Right ventricle myocardium inferior (tissue), 1 donor: ENCODE data around the gene PCBP2. TPM values are rescaled to one million over a fixed set of nuclear protein-coding genes. Genes with fewer than 3 reads are reported as not detected.
A peak's percentile ranks its signal among the peaks of the same experiment; 100 is the strongest.
"Not testable (repeated sequence)": the region's sequence is repeated elsewhere in the genome, so short reads cannot be mapped to it uniquely, and the experiment has no call there.

ENCODE experiments used
- ATAC-seq: fragments of 200-7000 bp; cut with Tn5 transposase; one replicate; pipeline ENCODE4 v1.9.1; 2020; ENCODE audit warnings: mild to moderate bottlenecking, moderate library complexity
- DNase-seq: peaks from one replicate; pipeline ENCODE4 v3.0.0; 2021; ENCODE audit errors: missing footprints
- intact Hi-C: fragments of 100-400 bp; cut with DNase I; formaldehyde crosslinking; loops from one replicate; pipeline ENCODE4 v1.11.0; 2022
- total RNA-seq: library from RNA; stranded (reverse); fragmentation: NEBNext Ultra II Directional; extraction: Animal tissue kit (Norgen Biotek cat#: 25700); gene quantifications from one replicate; pipeline ENCODE4 v1.2.1, GENCODE V29; 2021
- donor health status: DM: no; HTN: yes; CAD: no; lungs with severe emphysema.

Gene PCBP2
- total RNA-seq, 1 donor from 2014 or later = 494 TPM

DNA sequence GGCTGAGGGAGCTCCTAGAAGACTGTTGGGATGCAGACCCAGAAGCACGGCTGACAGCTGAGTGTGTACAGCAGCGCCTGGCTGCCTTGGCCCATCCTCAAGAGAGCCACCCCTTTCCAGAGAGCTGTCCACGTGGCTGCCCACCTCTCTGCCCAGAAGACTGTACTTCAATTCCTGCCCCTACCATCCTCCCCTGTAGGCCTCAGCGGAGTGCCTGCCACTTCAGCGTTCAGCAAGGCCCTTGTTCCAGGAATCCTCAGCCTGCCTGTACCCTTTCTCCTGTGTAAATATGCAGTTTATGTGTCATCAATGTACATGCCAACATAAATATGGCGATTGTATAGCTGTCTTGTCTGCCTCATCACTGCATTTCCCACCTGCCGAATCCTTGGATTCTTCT lies 20.7 kb upstream of the PCBP2 start:
- DNase-seq (no peak), ATAC-seq (no peak)
- intact Hi-C loops = no loop called here

DNA sequence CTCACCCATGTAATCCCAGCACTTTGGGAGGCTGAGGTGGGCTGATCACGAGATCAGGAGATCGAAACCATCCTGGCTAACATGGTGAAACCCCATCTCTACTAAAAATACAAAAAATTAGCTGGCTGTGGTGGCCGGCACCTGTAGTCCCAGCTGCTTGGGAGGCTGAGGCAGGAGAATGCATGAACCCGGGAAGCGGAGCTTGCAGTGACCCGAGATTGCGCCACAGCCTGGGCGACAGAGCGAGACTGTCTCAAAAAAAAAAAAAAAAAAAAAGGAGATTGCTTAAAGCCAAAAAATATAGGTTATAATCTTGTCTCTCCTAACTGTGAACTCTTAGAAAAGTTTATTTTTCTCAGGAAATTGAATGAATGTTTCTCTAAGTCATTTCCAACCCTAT lies 16.6 kb upstream of the PCBP2 start:
- ATAC-seq, intact Hi-C loops, DNase-seq: not testable (repeated sequence)

DNA sequence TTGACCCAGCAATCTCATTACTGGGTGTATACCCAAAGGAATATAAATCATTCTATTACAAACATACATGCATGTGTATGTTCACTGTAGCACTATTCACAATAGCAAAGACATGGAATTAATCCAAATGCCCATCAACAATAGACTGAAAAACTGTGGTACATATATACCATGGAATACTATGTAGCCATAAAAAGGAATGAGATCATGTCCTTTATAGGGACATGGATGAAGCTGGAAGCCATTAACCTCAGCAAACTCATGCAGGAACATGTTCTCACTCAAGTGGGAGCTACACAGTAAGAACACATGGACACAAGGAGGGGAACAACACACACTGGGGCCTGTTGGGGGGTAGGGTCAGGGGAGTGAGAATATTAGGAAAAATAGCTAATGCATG lies 12.3 kb upstream of the PCBP2 start:
- DNase-seq, intact Hi-C loops, ATAC-seq: not testable (repeated sequence)

DNA sequence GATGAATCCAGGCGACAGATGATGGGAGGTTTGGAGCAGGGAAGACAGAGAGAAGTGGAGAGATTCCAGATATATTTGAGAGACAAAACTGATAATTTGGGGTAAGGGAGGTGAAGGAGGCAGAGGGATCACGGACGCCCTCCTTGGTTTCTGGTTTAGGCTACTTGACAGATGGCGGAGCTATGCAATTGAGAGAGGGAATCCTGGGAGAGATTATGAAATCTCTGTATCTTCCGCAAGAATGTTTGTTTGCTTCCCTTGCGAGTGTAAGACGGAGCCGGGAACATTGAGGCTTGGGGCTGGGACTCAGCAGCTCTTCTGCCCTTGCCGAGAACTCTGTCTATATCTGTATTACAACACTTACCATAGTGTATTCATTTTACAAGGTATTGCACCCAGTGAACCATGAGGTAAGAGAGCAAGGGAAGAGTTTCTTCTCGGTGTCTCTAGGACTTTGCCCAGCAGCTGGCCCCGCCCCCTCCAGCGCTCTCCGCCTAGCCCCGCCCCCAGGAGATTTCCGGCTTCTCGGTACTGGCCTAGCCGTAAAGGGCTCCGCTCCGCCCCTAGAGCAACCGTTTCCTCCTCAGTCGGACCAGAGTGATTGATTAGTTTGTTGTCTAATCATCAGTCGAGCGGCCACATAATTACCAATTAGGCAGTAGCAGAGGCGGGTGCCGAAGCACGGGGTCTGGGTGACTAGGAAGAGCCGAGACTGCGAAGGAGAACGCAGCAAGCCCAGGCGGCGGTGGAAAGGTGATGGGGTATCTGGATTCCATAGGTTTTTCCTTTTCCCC lies 10.7 kb upstream of the PCBP2 start, which contains the start of gene PRR13:
Gene PRR13 (plus strand): TSS at position 695 of the 794 bp plus-strand sequence. CDS start 981 bp downstream, outside the sequence.
- intact Hi-C loops = no loop called here
- DNase-seq = peak; percentile 99
- peak; percentile 99 for ATAC-seq

DNA sequence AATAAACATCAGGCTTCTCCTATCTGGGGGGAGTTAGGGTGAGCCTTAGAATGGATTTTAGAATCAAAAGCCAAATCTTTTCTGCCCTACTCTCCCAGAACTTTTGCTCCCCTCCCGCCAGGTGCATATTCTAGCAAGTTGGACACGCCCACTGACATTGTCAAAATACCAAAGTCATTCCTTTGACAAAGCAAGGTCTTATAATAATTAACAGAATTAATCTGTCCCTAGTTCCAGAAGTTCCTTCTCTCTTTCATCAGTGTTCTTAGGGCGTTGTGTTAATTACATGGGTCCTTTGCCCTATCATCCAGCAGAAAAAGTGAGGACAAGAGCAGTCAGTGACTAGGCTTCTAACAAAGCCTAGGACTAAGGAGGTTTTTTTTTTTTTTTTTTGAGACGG lies 7.9 kb upstream of the PCBP2 start:
- DNase-seq (no peak), ATAC-seq (no peak)
- intact Hi-C loops = no loop called here

DNA sequence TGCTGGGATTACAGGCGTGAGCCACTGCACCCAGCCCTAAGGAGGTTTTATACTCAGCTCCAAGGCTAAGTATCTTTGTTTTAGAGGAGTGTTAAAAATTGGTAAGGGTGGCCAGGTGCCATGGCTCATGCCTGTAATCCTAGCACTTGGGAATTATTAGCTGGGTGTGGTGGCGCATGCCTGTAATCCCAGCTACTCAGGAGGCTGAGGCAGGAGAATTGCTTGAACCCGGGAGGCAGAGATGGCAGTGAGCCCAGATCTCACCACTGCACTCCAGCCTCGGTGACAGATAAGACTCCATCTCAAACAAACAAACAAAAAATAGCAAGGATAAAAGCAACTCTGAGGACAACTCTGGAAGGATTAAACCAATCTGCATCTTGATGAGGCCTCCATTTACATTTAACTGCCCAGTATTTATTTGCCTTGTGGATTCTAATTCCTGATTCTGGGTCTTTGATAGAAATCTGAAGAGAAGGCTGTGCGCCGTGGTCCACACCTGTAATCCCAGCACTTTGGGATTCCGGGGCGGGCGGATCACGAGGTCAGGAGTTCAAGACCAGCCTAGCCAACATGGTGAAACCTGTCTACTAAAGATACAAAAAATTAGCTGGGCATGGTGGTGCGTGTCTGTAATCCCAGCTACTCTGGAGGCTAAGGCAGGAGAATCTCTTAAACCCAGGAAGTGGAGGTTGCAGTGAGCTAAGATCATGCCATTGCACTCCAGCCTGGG lies 7.1 kb upstream of the PCBP2 start:
- ATAC-seq, intact Hi-C loops, DNase-seq: not testable (repeated sequence)

DNA sequence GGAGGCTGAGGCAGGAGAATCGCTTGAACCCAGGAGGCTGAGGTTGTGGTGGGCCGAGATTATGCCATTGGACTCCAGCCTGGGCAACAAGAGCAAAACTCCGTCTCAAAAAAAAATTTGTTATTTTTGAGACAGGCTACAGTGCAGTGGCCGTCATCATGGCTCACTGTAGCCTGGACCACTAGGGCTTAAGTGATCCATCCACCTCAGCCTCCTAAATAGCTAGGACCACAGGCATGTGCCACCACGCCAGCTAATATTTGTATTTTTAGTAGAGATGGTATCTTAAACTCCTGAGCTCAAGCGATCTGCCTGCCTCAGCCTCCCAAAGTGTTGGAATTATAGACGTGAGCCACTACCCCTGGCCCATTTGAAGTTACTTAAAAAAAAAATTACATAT lies 966 bp upstream of the PCBP2 start:
- DNase-seq (no peak), ATAC-seq (no peak)
- intact Hi-C loops = loop anchor here (5.0 kb wide), 1 partner anchor 51 kb away; the partner anchor contains the start of gene TARBP2

DNA sequence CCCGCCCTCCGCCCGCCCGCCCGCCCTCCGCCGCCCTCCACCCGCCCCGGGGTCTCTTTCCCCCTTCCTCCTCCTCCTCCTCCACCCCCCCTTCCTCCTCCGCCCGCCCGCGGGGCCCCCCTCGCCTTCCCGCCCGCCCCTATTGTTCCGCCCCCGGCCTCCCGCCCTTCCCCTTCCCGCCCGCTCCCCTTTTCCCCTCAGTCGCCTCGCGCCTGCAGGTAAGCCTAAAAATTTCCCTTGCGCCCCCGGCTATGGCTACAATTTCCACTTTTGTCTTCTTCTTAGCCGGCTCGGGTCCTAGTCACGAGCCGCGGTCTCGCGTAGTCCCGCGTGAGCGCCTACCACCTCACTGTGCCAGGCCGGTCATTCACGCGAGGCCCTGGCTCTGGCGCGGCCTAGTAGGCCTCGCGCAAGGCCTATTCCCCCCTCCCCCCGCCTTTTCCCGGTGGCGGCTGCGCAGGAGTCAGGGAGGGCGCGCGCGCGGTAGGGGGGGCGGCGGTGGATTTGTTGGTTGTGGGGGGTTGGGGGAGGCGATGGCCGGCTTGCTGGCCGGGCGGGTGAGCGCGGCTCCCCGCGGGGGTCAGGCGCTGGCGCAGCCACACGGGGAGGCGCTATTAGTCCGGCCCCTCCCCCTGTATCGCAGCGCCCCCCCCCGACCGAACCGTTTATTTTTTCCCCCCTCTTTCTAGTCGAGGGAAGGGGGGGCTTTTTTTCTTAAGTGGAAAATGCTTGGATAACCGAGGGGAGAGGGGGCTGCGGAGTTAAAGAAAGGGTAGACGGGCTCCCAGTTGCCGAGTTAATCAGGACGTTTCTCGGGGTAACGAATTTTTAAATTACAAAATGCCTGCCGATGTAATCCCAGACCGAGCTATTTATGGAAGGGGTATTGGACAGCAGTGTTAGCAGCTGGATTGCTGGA lies 516 bp downstream of the PCBP2 start:
- ATAC-seq (peak; percentile 81), DNase-seq (peak; percentile 94)
- intact Hi-C loops = loop anchor here (5.0 kb wide), 1 partner anchor 50 kb away; the partner anchor contains the start of gene TARBP2

DNA sequence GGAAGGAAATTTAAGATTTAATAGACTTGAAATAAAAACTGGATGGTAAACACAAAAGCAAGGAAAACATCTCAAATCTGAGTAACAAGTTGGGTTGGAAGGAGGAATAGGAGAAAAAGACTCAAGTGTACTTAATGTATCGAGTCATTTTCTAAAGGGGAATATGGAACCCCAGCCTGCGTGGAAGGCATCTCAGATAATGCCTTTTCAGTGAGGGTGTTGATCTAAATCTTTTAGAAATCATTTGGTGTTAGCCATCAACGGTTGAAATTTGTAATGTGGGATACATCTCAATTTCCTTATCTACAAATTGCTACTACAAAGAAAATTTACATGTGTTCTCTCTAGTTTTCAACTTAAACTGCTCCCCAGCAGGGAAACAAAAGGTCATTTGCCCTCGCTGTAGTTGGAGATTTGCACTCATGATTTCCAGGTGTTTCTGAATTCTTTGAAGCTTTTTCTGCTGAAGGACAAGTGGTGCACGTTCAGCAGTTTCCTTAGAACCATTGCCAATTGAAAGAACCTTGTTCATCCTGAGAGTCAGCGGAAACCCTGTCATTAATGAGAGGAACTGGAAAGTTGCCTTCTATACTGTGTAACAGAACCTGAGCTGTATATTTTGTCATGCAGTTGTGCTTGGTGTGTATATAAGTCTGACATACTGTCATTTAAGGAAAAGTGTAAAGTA lies 2.2 kb downstream of the PCBP2 start:
- intact Hi-C loops = loop anchor here (5.0 kb wide), 1 partner anchor 48 kb away; the partner anchor contains the start of gene TARBP2
- DNase-seq (no peak), ATAC-seq (no peak)

DNA sequence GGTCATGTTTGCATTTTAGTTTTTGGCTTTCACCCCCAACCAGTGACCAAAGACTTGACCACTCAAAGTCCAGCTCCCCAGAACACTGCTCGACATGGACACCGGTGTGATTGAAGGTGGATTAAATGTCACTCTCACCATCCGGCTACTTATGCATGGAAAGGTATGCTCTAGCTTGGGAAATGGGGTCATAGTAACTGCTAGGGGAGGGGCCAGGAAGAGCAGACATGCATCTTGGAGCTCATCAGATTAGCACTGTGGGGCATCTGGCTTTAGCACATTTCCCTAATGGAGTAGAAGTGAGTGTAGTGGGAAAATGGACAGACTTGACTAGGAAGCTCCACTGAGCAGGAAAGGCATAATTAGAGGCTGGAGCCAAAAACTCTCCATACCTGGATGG lies 2.8 kb downstream of the PCBP2 start:
- no peak for ATAC-seq
- intact Hi-C loops = loop anchor here (5.0 kb wide), 1 partner anchor 48 kb away; the partner anchor contains the start of gene TARBP2
- no peak for DNase-seq

DNA sequence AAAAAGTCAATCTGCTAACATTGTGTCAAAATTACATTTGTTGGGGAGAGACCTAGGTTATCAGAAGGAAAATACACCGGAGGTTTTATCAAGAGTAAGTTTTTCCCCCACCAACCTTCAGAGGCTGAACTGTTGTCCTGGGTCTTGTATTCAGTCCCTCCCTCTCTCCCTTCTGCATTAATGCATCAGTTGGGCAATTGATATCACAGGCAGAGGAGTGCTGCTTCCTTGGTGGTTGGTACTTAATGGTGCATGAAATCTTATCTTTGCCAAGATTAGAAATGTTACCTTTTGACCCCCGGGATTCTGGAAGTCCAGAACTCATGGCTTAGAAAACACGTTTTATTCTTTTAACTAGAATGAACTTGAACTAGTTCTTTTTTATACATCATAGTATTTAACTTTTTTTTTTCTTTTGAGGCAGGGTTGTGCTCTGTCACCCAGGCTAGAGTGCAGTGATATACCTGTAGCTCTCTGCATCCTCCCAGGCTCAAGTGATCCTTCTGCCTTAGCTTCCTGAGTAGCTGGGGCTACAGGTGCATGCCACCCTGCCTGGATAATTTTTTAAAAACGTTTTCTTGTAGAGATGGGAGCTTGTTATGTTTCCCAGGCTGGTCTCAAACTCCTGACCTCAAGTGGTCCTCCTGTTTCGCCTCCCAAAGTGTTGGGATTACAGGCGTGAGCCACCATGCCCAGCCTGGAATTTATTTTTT lies 4.9 kb downstream of the PCBP2 start:
- DNase-seq (no peak), ATAC-seq (no peak)
- intact Hi-C loops = no loop called here

DNA sequence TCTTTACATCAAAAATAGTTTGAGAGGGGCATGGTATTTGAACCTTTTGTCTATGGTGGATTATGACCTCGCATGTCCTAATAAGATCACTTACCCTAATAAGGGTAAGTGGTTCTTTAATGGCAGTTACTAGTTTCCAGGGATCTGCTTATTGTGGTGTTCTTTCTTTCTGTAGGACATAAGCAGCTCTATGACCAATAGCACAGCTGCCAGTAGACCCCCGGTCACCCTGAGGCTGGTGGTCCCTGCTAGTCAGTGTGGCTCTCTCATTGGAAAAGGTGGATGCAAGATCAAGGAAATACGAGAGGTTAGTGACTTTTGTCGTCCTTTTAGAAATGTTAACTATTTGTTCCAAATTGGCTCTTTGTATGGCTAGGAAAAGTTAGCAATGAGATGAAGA lies 7.2 kb downstream of the PCBP2 start:
- intact Hi-C loops = no loop called here
- no peak for DNase-seq
- no peak for ATAC-seq

DNA sequence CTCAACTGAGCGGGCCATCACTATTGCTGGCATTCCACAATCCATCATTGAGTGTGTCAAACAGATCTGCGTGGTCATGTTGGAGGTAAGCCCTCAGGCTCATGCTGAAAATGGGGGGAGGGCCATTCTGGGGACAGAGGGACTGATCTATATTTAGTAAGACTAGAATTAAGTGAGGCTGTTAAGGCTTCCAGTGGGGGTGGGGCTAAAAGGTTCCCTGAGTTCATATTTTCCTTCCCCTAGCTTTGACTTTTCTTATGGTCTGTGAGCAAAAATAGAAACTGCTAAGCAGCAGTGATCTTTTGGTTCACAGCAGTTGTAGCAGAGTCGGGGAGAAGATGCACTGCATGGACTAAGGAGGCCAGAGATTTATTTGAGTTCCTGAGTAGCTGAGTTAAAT lies 9.2 kb downstream of the PCBP2 start:
- ATAC-seq = peak; percentile 77
- intact Hi-C loops = no loop called here
- DNase-seq = no peak

DNA sequence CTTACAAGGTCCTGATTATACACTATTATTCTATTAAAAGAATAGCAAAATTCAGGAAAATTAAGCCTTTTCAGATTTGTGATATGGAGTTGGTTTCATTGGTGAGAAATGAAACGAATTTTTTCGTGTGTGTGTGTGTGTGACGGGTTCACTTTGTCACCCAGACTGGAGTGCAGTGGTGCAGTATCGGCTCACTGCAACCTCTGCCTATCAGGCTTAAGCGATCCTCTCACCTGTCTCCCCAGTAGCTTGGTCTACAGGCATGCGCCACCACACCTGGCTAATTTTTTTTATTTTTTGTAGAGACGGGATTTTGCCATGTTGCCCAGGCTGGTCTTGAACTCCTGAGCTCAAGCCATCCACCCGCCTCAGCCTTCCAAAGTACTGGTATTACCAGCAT lies 9.7 kb downstream of the PCBP2 start:
- ATAC-seq (no peak), DNase-seq (no peak)
- intact Hi-C loops = no loop called here

DNA sequence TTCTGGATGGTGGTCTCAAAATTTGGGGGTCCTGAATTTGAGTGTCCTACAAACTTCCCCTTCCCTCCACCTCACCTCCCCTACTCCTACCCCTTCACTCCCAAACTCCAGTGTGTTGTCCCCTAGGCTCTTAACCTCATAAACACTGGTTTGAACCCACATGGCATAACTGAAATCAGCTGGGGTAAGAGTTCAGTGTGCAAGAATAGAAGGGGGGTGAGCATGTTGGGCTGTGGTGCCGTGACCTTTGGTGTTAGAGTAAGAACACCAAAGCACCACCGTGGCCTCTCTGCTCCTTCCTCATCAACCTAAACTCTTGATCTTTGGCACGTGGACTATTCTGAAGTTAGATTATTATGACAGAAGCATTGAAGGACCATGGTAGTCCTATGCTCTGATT lies 11.0 kb downstream of the PCBP2 start:
- intact Hi-C loops = no loop called here

DNA sequence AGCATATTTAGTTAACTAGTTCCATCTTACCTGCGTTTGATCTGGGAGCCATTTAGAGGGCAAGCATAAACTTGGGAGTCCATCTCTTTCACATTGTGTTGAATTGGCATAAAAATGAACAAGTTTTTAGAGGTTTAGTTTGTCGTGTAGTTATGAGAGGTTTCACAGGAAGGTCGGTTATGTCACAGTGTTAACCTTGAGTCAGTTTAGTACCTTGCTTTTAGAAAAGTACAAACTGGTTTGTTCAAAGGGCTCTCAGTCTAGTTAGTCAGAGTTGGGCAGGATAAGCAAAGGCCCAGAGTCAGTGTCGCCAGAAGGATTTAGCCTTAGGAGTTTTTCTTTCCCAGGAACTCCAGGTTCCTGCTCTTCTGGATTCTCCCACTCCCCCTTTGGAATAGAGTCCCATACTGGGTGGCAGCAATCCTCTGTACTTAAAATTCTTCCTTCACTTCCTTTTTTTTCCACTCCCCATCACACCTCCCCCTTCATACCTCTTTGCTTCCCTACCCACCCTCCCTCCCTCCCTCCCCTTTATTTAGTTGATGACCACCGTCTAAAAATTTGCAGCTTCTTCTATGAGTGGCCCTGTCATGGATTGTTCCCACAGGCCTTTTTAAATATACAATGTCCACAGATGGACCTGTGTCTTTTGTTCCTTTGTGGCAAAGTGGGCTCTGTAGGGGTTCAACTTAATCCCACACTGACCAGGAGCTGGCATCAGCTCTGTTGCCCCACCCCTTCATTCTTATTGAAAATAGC lies 12.1 kb downstream of the PCBP2 start:
- DNase-seq = no peak
- no peak for ATAC-seq
- intact Hi-C loops = no loop called here

More for the DNA sequence above, 11.0 kb downstream of the PCBP2 start:
- ATAC-seq (no peak), DNase-seq (no peak)
